Right atrium auricular region (tissue), 2 donors: ENCODE results near the gene CNTN5. TPM values are rescaled to one million over a fixed set of nuclear protein-coding genes. Genes with fewer than 3 reads are reported as not detected.

ENCODE experiments used
- DNase-seq: peaks from one replicate; pipeline ENCODE4 v3.0.0-alpha.2; 2019; ENCODE audit warnings: low spot score
- H3K27ac ChIP-seq, 2 donors: fragments of 200-600 bp; sonication (generic); 1 replicate in 1 of 2; 2 replicates in 1 of 2; pipeline ENCODE4 v1.5.1; 2016 to 2019
- H3K27me3 ChIP-seq, 2 donors: fragments of 200-600 bp; sonication (generic); one replicate each; pipeline versions ENCODE4 v1.5.1 to v1.6.0; 2017 to 2019
- H3K36me3 ChIP-seq: fragments of 200-600 bp; sonication (generic); one replicate; pipeline ENCODE4 v1.5.1; 2016
- H3K4me1 ChIP-seq, 2 donors: fragments of 200-600 bp; sonication (generic); one replicate each; pipeline versions ENCODE4 v1.5.1 to v1.6.0; 2017 to 2019
- H3K4me3 ChIP-seq, 2 donors: fragments of 200-600 bp; sonication (generic); 1 replicate in 1 of 2; 2 replicates in 1 of 2; pipeline ENCODE4 v1.5.1; 2017 to 2019; ENCODE audit warnings: mild to moderate bottlenecking in 1 of 2, moderate library complexity in 1 of 2
- H3K9me3 ChIP-seq, 2 donors: fragments of 200-600 bp; sonication (generic); one replicate each; pipeline ENCODE4 v1.5.1; 2019
- CTCF ChIP-seq, 2 donors: fragments of 200-600 bp; sonication (generic); IDR thresholded peaks; one replicate each; pipeline ENCODE4 v1.5.1; 2019; ENCODE audit warnings: antibody characterized with exemption in 2 of 2
- total RNA-seq, 2 donors: library from RNA; depleted of rRNA; stranded (reverse); fragments of >200 nt; gene quantifications; one replicate each; pipeline ENCODE4 v1.1.0, GENCODE V29; 2016

Gene CNTN5
- total RNA-seq, 2 donors from 2014 or later = not detected

GRCh38 chr11:99973993-99974392 lies 953.2 kb downstream of the CNTN5 start:
- H3K36me3 ChIP-seq = no peaks in the 10 kb centered on the region
- no peak overlapping the region for H3K4me3 ChIP-seq
- no peaks in the 10 kb centered on the region for H3K27me3 ChIP-seq
- no peak for DNase-seq
- H3K9me3 ChIP-seq = no peaks in the 10 kb centered on the region
- no peak overlapping the region for H3K27ac ChIP-seq
- TF ChIP-seq CTCF (IDR thresholded peaks at IDR 0.05) = no peak
- no peaks in the 10 kb centered on the region for H3K4me1 ChIP-seq

GRCh38 chr11:99979042-99979441 lies 958.3 kb downstream of the CNTN5 start:
- no peak overlapping the region for H3K27ac ChIP-seq
- no peak for TF ChIP-seq CTCF (IDR thresholded peaks at IDR 0.05)
- no peaks in the 10 kb centered on the region for H3K9me3 ChIP-seq
- DNase-seq = no peak
- H3K27me3 ChIP-seq = no peaks in the 10 kb centered on the region
- no peaks in the 10 kb centered on the region for H3K4me1 ChIP-seq
- H3K36me3 ChIP-seq = no peaks in the 10 kb centered on the region
- no peak overlapping the region for H3K4me3 ChIP-seq

GRCh38 chr11:99987821-99988470 lies 967.2 kb downstream of the CNTN5 start:
- no peaks in the 10 kb centered on the region for H3K4me1 ChIP-seq
- H3K9me3 ChIP-seq = no peaks in the 10 kb centered on the region
- H3K4me3 ChIP-seq = no peak overlapping the region
- H3K27me3 ChIP-seq = no peaks in the 10 kb centered on the region
- no peak for TF ChIP-seq CTCF (IDR thresholded peaks at IDR 0.05)
- DNase-seq = no peak
- H3K27ac ChIP-seq = no peak overlapping the region
- H3K36me3 ChIP-seq = no peaks in the 10 kb centered on the region

- no peak for TF ChIP-seq CTCF (IDR thresholded peaks at IDR 0.05)
- H3K4me1 ChIP-seq = no peaks in the 10 kb centered on the region
- H3K36me3 ChIP-seq = no peaks in the 10 kb centered on the region
- no peak for DNase-seq
- H3K4me3 ChIP-seq = no peak overlapping the region
- no peaks in the 10 kb centered on the region for H3K9me3 ChIP-seq
- no peak overlapping the region for H3K27ac ChIP-seq
- H3K27me3 ChIP-seq = no peaks in the 10 kb centered on the region
Measured at GRCh38 chr11:99988471-99988837, 967.7 kb downstream of the CNTN5 start.

GRCh38 chr11:100003985-100004384 lies 983.2 kb downstream of the CNTN5 start:
- no peak for TF ChIP-seq CTCF (IDR thresholded peaks at IDR 0.05)
- Histone ChIP-seq H3K4me3 (no peak overlapping the region), H3K27me3 (no peaks in the 10 kb centered on the region), H3K9me3 (no peaks in the 10 kb centered on the region), H3K27ac (no peak overlapping the region), H3K4me1 (no peaks in the 10 kb centered on the region), H3K36me3 (no peaks in the 10 kb centered on the region)
- DNase-seq = no peak

GRCh38 chr11:100004541-100004940 lies 983.8 kb downstream of the CNTN5 start:
- Histone ChIP-seq H3K36me3 (no peaks in the 10 kb centered on the region), H3K27me3 (no peaks in the 10 kb centered on the region), H3K4me3 (no peak overlapping the region), H3K27ac (no peak overlapping the region), H3K9me3 (no peaks in the 10 kb centered on the region), H3K4me1 (no peaks in the 10 kb centered on the region)
- no peak for DNase-seq
- TF ChIP-seq CTCF (IDR thresholded peaks at IDR 0.05) = no peak
